ENCODE data around the gene HLCS.

DNA sequence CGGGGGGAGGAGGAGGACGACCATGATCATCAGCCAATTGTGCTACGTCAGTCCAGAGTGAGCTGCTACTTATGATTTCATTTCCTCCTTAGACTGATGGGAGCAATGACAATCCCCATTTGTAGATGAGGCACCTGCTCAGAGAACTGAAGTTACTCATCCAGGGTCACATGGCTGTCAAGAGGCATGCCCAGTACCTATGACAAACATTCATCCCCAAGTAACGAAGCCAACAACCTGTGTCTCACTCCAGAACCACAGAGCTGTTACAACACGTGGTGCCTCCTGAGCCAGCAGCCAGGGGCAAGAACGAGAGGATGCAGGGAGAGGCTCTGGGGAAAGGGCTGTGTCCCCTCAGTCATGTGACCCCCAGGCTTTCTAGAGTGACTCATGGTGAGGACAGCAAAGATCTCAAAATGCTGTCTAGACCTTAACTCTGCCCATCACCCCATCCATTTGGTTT is 173.9 kb downstream of the HLCS start:
- TF ChIP-seq, protein P1, sequence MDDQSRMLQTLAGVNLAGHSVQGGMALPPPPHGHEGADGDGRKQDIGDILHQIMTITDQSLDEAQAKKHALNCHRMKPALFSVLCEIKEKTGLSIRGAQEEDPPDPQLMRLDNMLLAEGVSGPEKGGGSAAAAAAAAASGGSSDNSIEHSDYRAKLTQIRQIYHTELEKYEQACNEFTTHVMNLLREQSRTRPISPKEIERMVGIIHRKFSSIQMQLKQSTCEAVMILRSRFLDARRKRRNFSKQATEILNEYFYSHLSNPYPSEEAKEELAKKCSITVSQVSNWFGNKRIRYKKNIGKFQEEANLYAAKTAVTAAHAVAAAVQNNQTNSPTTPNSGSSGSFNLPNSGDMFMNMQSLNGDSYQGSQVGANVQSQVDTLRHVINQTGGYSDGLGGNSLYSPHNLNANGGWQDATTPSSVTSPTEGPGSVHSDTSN (CRISPR knock-in tag; IDR thresholded peaks at IDR 0.05) = no peak
- TF ChIP-seq, protein P2, sequence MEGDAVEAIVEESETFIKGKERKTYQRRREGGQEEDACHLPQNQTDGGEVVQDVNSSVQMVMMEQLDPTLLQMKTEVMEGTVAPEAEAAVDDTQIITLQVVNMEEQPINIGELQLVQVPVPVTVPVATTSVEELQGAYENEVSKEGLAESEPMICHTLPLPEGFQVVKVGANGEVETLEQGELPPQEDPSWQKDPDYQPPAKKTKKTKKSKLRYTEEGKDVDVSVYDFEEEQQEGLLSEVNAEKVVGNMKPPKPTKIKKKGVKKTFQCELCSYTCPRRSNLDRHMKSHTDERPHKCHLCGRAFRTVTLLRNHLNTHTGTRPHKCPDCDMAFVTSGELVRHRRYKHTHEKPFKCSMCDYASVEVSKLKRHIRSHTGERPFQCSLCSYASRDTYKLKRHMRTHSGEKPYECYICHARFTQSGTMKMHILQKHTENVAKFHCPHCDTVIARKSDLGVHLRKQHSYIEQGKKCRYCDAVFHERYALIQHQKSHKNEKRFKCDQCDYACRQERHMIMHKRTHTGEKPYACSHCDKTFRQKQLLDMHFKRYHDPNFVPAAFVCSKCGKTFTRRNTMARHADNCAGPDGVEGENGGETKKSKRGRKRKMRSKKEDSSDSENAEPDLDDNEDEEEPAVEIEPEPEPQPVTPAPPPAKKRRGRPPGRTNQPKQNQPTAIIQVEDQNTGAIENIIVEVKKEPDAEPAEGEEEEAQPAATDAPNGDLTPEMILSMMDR (tag by site-specific recombination; IDR thresholded peaks at IDR 0.05) = no peak
- TF ChIP-seq, protein P3, sequence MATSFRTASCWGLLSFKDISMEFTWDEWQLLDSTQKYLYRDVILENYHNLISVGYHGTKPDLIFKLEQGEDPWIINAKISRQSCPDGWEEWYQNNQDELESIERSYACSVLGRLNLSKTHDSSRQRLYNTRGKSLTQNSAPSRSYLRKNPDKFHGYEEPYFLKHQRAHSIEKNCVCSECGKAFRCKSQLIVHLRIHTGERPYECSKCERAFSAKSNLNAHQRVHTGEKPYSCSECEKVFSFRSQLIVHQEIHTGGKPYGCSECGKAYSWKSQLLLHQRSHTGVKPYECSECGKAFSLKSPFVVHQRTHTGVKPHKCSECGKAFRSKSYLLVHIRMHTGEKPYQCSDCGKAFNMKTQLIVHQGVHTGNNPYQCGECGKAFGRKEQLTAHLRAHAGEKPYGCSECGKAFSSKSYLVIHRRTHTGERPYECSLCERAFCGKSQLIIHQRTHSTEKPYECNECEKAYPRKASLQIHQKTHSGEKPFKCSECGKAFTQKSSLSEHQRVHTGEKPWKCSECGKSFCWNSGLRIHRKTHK (tag by site-specific recombination; IDR thresholded peaks at IDR 0.05) = no peak
- TF ChIP-seq GLI4 (tag by site-specific recombination; IDR thresholded peaks at IDR 0.05) = no peak
- TF ChIP-seq HOXD13 (CRISPR knock-in tag; IDR thresholded peaks at IDR 0.05; ENCODE audit: borderline replicate concordance) = no peak
- TF ChIP-seq ZNF202 (tag by site-specific recombination; IDR thresholded peaks at IDR 0.05; ENCODE audit: borderline replicate concordance) = no peak
- TF ChIP-seq, protein P4, sequence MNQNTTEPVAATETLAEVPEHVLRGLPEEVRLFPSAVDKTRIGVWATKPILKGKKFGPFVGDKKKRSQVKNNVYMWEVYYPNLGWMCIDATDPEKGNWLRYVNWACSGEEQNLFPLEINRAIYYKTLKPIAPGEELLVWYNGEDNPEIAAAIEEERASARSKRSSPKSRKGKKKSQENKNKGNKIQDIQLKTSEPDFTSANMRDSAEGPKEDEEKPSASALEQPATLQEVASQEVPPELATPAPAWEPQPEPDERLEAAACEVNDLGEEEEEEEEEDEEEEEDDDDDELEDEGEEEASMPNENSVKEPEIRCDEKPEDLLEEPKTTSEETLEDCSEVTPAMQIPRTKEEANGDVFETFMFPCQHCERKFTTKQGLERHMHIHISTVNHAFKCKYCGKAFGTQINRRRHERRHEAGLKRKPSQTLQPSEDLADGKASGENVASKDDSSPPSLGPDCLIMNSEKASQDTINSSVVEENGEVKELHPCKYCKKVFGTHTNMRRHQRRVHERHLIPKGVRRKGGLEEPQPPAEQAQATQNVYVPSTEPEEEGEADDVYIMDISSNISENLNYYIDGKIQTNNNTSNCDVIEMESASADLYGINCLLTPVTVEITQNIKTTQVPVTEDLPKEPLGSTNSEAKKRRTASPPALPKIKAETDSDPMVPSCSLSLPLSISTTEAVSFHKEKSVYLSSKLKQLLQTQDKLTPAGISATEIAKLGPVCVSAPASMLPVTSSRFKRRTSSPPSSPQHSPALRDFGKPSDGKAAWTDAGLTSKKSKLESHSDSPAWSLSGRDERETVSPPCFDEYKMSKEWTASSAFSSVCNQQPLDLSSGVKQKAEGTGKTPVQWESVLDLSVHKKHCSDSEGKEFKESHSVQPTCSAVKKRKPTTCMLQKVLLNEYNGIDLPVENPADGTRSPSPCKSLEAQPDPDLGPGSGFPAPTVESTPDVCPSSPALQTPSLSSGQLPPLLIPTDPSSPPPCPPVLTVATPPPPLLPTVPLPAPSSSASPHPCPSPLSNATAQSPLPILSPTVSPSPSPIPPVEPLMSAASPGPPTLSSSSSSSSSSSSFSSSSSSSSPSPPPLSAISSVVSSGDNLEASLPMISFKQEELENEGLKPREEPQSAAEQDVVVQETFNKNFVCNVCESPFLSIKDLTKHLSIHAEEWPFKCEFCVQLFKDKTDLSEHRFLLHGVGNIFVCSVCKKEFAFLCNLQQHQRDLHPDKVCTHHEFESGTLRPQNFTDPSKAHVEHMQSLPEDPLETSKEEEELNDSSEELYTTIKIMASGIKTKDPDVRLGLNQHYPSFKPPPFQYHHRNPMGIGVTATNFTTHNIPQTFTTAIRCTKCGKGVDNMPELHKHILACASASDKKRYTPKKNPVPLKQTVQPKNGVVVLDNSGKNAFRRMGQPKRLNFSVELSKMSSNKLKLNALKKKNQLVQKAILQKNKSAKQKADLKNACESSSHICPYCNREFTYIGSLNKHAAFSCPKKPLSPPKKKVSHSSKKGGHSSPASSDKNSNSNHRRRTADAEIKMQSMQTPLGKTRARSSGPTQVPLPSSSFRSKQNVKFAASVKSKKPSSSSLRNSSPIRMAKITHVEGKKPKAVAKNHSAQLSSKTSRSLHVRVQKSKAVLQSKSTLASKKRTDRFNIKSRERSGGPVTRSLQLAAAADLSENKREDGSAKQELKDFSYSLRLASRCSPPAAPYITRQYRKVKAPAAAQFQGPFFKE (tag by site-specific recombination; IDR thresholded peaks at IDR 0.05; ENCODE audit: borderline replicate concordance) = no peak
- no peak for TF ChIP-seq TCF7L2 (IDR thresholded peaks at IDR 0.05; ENCODE audit: borderline replicate concordance, low read depth, low read length)
- TF ChIP-seq ZNF510 (tag by site-specific recombination; IDR thresholded peaks at IDR 0.05; ENCODE audit: insufficient replicate concordance) = no peak
- TF ChIP-seq MYNN (tag by site-specific recombination; IDR thresholded peaks at IDR 0.05; ENCODE audit: borderline replicate concordance) = no peak
- no peak for TF ChIP-seq ZNF274 (IDR thresholded peaks at IDR 0.05; ENCODE audit: low read length)
- no peak for TF ChIP-seq ZNF274 (tag by site-specific recombination; IDR thresholded peaks at IDR 0.05; ENCODE audit: borderline replicate concordance)
- TF ChIP-seq SCRT1 (tag by site-specific recombination; IDR thresholded peaks at IDR 0.05; ENCODE audit: borderline replicate concordance) = no peak
- TF ChIP-seq, protein P5, sequence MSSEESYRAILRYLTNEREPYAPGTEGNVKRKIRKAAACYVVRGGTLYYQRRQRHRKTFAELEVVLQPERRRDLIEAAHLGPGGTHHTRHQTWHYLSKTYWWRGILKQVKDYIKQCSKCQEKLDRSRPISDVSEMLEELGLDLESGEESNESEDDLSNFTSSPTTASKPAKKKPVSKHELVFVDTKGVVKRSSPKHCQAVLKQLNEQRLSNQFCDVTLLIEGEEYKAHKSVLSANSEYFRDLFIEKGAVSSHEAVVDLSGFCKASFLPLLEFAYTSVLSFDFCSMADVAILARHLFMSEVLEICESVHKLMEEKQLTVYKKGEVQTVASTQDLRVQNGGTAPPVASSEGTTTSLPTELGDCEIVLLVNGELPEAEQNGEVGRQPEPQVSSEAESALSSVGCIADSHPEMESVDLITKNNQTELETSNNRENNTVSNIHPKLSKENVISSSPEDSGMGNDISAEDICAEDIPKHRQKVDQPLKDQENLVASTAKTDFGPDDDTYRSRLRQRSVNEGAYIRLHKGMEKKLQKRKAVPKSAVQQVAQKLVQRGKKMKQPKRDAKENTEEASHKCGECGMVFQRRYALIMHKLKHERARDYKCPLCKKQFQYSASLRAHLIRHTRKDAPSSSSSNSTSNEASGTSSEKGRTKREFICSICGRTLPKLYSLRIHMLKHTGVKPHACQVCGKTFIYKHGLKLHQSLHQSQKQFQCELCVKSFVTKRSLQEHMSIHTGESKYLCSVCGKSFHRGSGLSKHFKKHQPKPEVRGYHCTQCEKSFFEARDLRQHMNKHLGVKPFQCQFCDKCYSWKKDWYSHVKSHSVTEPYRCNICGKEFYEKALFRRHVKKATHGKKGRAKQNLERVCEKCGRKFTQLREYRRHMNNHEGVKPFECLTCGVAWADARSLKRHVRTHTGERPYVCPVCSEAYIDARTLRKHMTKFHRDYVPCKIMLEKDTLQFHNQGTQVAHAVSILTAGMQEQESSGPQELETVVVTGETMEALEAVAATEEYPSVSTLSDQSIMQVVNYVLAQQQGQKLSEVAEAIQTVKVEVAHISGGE (tag by site-specific recombination; conservative IDR thresholded peaks at IDR 0.05; ENCODE audit: low read depth) = no peak
- TF ChIP-seq, protein P6, sequence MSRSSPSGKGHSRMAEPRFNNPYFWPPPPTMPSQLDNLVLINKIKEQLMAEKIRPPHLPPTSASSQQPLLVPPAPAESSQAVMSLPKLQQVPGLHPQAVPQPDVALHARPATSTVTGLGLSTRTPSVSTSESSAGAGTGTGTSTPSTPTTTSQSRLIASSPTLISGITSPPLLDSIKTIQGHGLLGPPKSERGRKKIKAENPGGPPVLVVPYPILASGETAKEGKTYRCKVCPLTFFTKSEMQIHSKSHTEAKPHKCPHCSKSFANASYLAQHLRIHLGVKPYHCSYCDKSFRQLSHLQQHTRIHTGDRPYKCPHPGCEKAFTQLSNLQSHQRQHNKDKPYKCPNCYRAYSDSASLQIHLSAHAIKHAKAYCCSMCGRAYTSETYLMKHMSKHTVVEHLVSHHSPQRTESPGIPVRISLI (tag by site-specific recombination; IDR thresholded peaks at IDR 0.05) = no peak
